CD4-positive, alpha-beta T cell treated with Interleukin-17A for 1 hour (primary cell): ENCODE measurements around the gene FLT3.
A peak's percentile ranks its signal among the peaks of the same experiment; 100 is the strongest.
"Not testable (repeated sequence)": the region's sequence is repeated elsewhere in the genome, so short reads cannot be mapped to it uniquely, and the experiment has no call there.

Experiments used
- DNase-seq: peaks from one replicate; pipeline ENCODE4 v3.0.0-alpha.2; 2020

Gene FLT3

DNA sequence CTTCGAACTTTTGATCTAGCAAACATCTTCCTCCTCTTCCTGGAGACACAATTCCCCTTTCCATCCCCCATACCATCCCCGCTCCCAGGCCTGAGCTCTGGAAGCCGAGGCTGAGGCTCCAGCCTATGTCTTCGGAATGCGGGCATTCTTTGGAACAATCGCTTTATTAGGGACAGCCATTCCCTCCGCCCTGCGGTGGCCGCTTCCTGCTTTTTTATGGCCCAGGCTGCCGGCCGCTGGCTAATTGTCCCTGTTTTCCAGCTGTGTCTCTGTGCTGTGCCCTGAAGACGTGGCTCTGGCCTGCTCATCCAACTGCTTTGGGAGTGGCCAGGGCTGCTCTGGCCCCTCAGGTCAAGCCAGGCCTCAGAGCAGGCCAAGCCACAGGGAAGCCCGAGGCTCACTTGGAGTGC, 129.1 kb downstream of the FLT3 start:
- DNase-seq, result no peak

DNA sequence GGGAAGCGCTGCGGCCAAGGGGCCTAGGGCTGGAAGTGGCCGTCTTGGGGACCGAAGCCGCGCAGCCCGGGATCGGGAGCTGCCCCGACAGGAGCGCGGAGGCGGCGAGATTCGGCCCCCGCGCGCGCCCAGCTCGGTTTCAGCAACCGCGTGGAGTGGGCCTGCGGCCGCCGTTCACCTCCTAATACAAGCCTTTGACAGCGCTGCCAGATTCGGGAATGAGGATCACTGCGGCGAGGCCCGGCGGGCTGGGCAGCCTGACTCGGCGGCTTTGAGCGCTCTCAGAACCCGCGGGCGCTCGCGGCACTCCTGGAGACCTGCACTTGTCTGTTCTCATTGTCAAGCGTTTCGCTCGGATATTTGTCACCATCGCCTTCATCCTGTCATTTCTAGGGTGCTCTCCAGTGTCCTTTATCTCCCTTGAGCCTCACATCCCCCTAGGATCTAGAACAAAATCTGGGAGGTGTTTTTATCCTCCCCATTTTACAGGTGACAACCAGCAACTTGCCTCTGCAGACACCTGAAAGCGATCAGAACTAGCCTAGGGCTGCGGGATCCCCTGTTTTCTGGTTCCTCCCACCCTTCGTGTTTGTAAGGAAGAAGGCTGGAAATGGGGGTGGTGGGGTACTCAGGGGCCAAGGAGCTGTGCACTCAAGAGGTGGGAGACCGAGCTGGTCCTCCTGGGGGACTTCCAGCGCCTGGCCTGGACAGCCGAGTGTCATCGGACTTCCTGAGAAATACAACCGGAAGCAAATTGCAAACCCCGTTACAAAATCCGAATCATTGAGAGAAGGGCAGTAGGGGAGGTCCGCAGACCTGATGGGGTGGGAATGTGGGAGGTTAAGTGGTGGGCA, 129.8 kb downstream of the FLT3 start:
- DNase-seq, result no peak

DNA sequence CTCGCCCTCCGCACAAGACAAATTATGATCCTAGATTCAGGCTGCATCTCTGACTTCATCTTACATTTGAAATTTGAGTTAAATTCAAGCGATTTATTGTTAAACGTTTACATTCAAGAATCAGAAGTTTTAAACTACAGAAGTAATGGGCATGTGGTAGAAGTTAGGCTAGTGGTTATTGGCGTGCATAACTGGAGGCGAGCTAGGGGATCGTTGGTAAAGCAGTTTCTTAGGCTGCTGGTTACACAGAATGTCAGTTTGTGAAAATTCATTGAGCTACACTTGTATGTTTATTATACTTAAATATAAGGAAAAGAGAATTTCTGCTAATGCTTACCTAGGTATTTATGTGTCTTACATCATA, 130.5 kb downstream of the FLT3 start:
- DNase-seq, result no peak

DNA sequence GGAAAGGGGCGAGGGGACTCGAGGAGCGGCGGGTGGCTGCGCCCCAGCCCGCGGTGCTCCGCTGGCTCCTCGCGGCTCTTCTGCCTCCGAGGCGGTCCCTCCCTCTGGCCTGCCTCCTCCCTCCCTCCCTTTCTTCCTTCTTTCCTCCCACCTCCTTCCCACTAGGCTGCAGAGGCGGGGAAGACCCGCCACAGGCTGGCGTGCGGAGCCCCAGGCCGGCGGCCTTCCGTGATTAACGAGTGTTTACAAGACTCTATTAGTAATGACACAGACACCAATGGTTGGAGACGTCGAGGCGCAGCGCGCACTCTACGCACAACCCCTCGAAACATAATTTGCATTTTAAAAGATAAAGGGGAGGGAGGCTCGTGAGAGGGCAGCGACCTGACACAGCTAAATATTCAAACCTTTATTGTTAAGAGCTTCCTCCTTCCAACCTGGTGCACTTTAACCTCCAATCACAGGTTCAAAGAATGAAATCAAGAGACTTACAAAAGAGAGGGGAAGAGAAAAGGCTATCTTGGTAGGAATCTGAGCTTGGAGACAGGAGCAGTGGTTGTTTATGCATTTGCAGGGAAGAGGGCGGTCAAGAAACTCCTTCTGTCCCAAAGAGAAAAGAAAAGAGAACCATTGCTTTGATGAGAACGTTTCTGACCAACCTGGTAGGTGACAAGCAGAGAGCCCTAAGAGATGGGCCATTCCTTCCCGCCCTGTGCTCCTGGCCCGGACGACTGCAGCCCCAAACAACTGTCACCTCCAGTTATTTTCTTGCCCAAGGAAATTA, 131.1 kb downstream of the FLT3 start, which contains the start of gene CDX2:
TSS of gene CDX2 (minus strand) at position 234 of the 784 bp plus-strand sequence. CDS start 309 bp downstream, outside the sequence.
- no peak for DNase-seq

- DNase-seq, result no peak
These were observed 131.9 kb downstream of the FLT3 start for GRCh38 chr13:27968316-27969081.

DNA sequence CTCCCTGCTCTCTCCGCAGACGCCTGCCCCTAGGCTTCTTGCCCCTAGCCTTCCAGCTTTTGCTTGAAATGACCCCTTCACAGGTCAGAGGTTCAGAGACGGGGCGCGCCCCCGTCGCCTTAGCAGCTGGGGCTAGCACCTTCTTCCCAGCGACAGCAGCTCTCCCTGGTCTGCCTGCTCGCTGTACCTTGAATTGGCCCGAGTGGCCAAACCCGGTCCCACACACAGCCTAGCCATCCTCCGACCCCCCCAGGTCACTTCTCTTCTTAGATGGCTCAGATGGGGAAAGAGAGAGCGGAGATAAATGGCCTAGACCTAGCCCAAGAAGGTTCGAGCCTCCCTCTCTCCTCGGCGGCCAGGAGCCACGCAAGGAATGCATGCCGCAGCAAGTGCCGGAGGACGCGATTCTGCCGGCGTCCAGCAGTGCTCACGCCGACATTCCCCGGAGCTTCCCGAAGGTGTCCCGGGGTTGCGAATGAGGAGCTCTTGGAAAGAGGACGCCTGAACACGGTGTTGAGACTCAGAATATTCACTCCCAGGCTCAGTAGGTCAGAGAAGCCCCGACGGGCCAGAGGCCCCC, 132.6 kb downstream of the FLT3 start:
- no peak for DNase-seq

DNA sequence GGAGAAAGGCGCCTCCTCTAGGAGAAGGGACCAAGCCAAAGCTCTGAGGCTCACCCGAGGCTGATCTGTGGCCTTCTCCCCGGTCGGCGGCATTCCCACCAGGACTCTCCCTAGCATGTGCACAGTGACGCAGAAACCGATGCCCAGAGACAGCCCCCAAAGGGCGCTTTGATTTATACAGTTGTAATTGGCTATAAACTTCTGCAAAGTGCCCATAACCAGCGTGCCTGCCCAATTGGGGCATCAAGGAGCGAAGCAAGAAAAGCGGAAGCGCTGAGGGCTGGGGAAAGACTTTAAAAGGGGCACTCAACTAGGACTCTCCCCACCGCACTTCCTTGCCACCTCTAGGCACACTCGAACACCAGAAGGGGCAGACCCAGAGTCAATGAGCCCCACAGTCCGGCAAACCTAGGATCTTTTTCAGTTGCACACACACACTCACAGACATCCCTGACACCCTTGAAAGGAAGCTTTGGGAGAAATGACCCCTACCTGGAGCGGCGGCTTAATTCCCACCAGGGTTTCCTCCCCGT, 133.1 kb downstream of the FLT3 start:
- no peak for DNase-seq

- DNase-seq, result no peak
These were observed 133.7 kb downstream of the FLT3 start for GRCh38 chr13:27966641-27967202.

DNA sequence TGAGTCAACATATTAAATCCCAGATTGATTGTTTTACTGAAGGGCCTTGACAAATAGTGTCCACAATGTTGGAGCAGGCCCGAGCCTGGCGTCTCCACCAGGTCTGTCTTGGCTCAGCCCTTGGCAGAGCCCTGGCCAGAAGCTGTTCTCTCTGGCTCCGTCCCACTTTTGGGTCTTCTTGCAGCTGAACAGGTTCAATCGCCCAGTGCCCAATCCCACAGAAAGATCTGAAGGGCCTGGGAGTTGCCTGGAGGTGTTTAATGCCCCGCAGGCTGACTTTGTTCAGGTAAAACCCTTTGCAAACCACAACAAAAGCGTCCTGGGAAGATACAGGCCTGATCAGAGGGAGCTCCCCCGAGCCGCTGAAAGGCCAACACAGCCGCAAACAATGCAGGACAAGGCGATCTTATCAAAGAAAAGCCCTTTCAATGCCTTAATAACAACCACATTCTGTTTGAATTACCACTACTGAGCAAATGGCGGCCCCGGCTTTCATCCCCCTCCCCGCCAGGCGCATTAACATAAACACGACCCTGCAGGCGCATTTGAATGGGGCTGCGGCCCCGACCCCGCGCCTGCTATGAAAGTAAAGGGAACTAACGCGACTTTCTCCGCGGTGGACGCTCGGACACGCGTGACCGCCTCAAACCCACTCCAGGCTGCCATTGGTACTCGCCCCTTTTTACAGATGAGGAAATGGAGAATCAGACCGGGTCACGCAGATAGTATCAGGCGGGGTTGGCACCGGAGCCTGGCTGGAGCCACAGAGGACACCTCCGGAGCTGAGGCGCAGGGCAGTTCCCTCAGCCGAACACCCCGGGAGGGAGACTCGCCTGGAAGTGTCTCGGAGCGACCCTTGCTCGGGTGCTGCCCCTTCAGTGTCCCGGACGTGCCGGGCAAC, 134.4 kb downstream of the FLT3 start:
- no peak for DNase-seq

DNA sequence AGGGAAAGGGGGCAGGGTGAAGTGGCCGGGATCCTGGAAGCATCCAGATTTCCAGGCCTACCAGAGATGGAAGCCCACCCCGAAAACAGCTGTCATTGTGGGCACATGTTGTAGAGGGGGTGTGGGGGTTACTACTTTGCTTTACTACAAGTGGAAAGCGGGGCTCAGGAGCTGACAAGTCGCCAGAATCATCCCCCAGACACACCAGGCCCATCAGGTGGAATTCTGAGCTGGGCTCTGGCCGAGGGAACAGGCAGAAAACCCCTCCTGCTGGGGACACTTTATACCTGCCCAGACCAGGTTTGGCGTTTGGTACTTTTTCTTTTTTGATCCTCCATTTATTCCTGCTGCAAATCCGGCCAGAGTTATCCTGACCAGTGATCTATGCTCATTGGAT, 135.0 kb downstream of the FLT3 start:
- DNase-seq, result no peak

GRCh38 chr13:27964741-27965323, 135.5 kb downstream of the FLT3 start:
- DNase-seq, result no peak

GRCh38 chr13:27964206-27964605, 136.2 kb downstream of the FLT3 start:
- DNase-seq, result not testable (repeated sequence)

GRCh38 chr13:27963491-27963890, 136.9 kb downstream of the FLT3 start:
- DNase-seq, result no peak

- no peak for DNase-seq
These were observed 137.4 kb downstream of the FLT3 start for GRCh38 chr13:27962982-27963381.

DNA sequence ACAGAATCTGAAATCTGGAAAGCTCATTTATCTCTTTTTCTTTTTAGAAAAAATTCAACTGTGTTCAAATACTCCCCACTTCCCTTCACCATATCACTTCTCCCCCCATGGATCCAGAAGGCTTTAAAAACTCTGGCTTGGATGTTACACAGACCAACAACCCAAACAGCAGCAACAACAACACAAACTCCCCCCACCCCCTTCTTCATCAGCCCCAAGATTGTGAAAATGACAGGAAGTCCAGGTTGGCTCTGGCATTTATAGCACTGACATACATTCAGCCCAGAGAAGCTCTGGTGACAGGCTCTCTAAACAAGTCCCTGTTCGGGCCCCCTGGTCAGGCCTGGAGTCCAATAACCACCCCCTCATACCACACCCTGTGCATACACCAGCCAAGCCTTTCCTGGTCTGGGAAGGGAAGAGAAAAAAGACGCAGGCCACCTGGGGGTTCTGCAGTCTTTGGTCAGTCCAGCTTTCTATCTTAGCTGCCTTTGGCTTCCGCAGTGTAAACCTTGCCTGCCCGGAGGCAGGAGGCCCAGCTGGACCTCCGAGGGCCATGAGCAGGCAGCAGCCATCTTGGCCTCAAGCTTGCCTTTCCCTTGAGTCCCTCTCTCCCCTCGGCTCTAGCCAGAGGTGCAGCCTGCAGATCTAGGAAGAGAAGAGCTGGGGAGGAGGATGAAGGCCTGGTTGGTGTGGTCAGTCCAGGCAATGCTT, 138.1 kb downstream of the FLT3 start:
- DNase-seq, result no peak

- DNase-seq, result no peak
These were observed 138.9 kb downstream of the FLT3 start for GRCh38 chr13:27961227-27962085.

GRCh38 chr13:27960362-27961226, 139.8 kb downstream of the FLT3 start:
- DNase-seq, result peak; percentile 2

GRCh38 chr13:27959976-27960361, 140.4 kb downstream of the FLT3 start:
- no peak for DNase-seq
